GM21526 (cell line): ENCODE data around the gene UGT2A2.
"Not testable (repeated sequence)": the region's sequence is repeated elsewhere in the genome, so short reads cannot be mapped to it uniquely, and the experiment has no call there.

ENCODE experiments used
- ATAC-seq: cut with Tn5 transposase; IDR thresholded peaks from one replicate; pipeline ENCODE4 v1.9.1; 2021; ENCODE audit warnings: moderate library complexity; ENCODE audit not compliant: unreplicated experiment, low FRiP score

Gene UGT2A2

DNA sequence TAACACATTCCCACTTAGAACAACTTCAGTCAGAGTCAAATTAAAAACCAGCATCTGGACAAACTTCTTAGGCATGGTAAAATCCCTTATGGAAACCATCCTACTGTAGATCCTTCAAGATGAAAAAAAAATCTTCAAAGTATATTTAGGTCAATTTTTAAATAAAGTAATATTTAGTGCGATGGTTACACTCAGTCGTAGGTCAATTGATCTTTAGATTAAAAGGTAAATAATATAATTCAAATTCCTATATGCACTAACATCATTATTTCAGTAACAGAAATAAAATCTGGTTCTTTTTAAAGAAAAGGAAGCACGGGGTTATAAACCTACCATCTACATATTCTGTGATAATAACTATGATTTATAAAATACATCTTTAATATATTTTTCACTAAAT is at the start of gene UGT2A2:
UGT2A2 (minus strand) TSS at position 101 of the 400 bp plus-strand sequence; CDS start at position 99, 2 bp downstream.
- no peak for ATAC-seq

DNA sequence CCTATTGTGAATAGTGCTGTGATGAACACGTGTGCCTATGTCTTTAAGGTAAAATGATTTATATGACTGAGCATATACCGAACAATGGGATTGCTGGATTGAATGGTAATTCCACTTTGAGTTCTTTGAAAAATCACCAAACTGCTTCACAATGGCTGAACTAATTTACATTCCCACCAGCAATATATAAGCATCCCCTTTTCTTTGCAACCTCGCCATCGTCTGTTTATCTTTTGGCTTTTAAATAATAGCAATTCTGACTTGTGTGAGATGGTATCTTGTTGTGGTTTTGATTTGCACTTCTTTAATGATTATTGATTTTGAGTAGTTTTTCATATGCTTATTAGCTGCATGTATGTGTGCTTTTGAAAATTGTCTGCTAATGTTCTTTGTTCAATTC is 45.4 kb upstream of the UGT2A2 start:
- ATAC-seq: no peak

- no peak for ATAC-seq
Measured at GRCh38 chr4:69668680-69669079, 29.2 kb upstream of the UGT2A2 start.

- ATAC-seq: not testable (repeated sequence)
Measured at GRCh38 chr4:69664009-69664408, 24.6 kb upstream of the UGT2A2 start.

DNA sequence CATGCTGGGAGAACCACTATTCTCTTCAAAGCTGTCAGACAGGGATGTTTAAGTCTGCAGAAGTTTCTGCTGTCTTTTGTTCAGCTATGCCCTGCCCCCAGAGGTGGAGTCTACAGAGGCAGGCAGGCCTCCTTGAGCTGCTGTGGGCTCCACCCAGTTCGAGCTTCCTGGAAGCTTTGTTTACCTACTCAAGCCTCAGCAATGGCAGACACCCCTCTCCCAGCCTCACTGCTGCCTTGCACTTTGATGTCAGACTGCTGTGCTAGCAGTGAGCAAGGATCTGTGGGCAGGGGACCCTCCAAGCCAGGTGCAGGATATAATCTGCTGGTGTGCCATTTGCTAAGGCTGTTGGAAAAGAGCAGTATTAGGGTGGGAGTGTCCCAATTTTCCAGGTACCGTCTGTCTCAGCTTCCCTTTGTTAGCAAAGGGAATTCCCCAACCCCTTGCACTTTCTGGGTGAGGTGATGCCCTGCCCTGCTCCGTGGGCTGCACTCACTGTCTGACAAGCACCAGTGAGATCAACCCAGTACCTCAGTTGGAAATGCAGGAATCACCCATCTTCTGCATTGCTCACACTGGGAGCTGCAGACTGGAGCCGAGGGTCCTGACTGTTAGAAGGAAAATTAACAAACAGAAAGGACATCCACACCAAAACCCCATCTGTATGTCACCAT is 21.8 kb upstream of the UGT2A2 start:
- not testable (repeated sequence) for ATAC-seq

GRCh38 chr4:69658133-69658532 is 18.7 kb upstream of the UGT2A2 start:
- no peak for ATAC-seq

DNA sequence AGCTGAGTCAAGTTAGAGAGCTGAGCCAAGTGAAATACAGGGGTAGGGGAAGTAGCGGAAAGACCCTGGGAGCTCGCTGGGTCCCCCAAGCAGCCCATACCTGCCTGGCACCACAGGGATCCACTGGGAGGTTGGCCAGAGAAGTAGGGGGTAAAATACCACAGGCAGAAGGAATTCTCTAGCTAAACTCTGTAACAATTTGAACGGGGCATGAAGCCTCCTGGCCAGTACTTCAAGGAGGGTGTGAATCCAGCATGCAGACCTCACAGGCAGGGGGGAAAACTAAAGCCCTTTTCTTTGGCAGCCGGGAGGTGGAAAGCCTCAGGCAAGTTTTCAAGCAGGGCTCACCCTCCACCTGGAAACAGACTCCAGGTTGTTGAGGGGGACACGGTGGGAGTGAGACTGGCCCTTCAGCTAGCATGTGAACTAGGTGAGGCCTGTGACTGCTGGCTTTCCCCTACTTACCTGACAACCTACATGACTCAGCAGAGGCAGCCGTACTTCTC is 17.3 kb upstream of the UGT2A2 start:
- no peak for ATAC-seq

GRCh38 chr4:69653147-69653546 is 13.7 kb upstream of the UGT2A2 start, which contains the start of gene UGT2A1:
TSS of gene UGT2A1 (minus strand) at chr4:69653247. CDS start at chr4:69647644, 5,603 bp downstream.
- no peak for ATAC-seq

DNA sequence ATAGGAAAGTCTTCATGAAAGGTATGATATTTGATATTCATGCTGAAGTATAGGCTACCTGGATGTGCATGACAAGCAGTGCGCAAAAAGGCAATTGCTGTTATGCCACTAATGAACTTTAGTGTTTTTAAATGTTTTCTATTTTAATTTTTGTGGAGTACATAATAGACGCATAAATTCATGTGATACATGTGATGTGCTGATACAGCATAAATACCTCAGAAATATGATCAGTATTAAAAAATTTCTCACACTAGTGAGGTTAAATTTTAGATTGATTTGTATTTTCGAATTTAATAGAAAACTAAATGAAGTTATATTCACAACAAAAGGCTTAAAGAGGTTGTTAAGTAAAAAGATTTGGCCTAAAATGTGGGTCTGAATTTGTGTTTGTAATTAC is 11.4 kb upstream of the UGT2A2 start:
- no peak for ATAC-seq

- ATAC-seq: no peak
Measured at GRCh38 chr4:69649629-69650028, 10.2 kb upstream of the UGT2A2 start.

- no peak for ATAC-seq
Measured at GRCh38 chr4:69649207-69649606, 9.8 kb upstream of the UGT2A2 start.

- ATAC-seq: no peak
Measured at GRCh38 chr4:69642961-69643360, 3.5 kb upstream of the UGT2A2 start.

- no peak for ATAC-seq
Measured at GRCh38 chr4:69640289-69640688, 847 bp upstream of the UGT2A2 start.

DNA sequence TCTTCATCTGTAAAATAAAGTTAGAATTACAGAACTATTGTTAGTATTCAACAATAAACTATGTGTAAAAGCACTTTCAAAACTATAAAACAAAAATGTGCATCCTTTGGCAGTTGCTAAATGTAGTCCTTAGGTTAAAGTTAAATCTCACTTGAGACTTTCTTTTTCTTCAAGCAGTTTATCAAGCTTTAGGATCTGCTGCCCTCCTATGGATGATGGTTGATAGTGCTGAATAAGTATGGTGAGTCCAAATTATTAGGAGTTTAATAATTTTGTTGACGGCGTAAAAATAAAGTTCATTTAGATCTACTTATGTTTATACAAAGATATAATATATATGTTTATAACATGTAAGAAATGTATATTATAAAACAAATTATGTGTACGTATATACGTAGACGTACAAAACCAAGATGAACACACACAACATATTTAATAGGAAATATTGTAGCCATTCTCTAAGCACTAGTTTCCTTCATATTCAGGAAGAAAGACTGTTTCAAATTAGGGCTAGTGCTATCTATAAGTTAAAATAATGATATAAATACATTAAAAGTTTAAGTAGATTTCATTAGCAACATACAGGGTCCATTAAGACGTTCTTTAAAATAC is 22.3 kb downstream of the UGT2A2 start:
- ATAC-seq: no peak

DNA sequence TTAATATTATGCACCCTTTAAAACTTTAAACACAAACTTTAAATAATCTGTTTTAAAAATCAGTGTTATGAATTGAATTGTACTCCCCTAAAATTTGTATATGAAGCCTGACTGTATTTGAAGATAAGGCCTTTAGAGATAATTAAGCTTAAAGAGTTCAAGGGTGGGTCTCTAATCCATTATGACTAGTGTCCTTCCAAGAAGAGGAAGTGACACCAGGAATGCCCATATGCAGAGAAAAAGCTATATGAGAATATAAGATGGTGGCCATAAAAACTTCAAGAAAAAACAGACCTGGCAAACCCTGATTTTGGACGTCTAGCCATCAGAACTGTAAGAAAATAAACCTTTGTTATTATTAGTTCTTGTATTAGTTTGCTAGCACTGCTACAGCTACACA is 29.0 kb downstream of the UGT2A2 start:
- no peak for ATAC-seq

DNA sequence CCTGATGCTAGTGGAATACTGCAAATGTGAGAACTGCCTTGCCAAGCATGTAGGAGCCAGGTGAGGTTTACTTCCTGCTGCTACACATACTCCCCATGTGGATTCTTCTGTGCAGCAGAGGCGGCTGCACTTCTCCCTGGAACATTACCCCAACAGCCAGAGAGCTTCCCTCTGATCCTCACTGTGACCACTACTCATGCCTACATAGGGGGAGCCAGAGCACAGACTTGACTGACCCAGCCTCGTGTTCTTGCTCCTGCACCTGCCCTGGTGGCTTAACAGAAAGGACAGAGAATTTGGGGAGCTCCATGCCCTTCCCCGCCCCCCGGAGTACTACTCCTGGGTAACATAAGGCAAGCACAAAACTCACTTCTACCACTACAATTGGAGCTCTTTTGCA is 38.4 kb downstream of the UGT2A2 start:
- ATAC-seq: no peak

- no peak for ATAC-seq
Measured at GRCh38 chr4:69600013-69600412, 39.4 kb downstream of the UGT2A2 start.

DNA sequence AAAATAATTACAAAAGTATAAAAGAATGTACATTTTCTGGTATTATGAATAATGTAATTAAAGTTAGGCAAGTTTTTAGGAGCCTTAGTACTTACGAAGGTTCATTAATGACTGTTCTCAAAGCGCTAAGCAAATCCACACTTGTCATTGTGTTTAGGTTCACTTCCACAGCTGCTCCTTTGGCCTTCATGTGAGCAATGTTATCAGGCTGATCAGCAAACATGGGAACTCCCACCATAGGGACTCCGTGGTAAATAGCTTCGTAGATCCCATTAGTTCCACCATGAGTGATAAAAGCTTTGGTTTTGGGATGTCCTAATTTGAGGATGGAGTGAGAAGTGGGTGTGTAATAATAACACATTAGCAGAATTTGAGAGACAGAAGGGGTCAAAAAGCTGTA is 45.1 kb downstream of the UGT2A2 start:
- no peak for ATAC-seq

DNA sequence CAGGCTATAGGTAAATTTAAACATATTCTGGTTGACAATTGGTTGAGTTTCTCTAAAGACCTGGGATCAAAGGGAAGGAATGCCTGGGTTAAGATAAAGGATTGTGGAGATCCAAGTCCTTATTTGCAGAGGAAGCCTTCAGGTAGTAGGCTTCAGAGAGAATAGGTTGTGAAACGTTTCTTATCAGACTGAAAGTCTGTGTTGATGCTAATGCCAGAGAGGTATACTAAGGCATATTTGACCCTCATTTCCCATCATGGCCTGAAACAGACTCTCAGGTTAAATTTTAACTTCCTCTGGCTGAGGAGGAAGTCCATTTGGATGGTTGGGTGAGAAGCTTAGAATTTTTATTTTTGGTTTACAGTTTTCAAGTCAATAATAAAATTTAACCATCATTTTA is 48.1 kb downstream of the UGT2A2 start:
- ATAC-seq: no peak

DNA sequence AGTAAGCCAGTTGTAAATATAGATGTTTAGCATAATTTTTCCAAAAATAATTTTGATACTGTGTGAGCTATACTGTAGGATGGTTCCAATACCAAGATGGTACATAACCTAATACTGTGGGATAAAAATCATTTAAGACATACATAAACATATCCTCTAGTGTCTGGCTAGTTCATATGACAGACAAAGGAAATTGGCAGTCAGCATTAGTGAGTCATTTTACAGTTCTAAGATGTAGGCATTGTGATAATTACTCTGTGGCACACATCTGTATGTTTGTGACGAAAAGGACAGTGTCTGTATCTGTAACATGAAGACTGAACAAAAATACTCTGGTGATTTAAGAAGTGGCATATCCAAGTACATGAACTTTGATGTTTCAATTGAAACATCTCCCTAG is 49.6 kb downstream of the UGT2A2 start:
- ATAC-seq: no peak

DNA sequence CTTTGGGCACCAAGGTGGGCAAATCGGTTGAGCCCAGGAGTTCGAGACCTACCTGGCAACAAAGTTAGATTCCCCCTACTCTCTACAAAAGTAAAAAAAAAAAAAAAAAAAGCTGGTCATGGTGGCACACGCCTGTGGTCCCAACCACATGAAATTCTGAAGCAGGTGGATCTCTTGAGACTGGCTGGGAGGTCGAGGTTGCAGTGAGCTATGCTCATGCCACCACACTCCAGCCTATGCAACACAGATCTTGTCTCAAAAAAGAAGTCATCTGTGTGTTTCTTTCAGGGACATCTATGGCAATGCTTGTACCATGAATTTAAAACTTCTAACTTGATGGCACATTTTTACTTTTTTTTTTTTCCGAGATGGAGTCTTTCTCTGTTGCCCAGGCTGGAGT is 55.3 kb downstream of the UGT2A2 start:
- no peak for ATAC-seq

DNA sequence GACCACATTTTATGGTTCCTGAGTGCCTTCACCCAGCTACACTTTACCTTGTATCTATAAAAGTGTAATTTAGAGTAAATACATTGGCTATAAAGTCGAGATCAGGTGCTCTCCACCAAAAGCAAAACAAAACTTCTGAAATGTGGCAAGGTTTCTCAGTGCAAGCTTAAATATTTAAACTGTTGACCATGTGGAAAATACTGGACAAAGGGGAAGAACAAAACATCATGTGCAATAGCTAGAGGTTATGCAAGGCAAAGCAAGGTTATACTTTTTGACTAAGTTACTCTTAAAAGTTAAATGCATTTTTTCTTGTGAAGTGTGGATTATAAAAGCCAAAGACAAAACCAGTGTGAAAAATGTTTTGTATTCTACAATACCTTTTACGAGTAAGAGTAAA is 55.9 kb downstream of the UGT2A2 start:
- no peak for ATAC-seq
